AG10803 (cell line): ENCODE data around the gene THSD4.

ENCODE experiments used
- DNase-seq: peaks from one replicate; pipeline ENCODE4 v3.0.0; 2010; ENCODE audit warnings: low read depth
- H3K4me3 ChIP-seq: 2 replicates; pipeline ENCODE4 v1.5.1; 2011; ENCODE audit warnings: mild to moderate bottlenecking, low read length, control low read depth
- TF ChIP-seq, protein P1 (sequence below): conservative IDR thresholded peaks from 2 replicates; pipeline ENCODE4 v1.5.1; 2011; ENCODE audit warnings: mild to moderate bottlenecking, low read length, control low read depth, inconsistent platforms

The THSD4 gene

DNA sequence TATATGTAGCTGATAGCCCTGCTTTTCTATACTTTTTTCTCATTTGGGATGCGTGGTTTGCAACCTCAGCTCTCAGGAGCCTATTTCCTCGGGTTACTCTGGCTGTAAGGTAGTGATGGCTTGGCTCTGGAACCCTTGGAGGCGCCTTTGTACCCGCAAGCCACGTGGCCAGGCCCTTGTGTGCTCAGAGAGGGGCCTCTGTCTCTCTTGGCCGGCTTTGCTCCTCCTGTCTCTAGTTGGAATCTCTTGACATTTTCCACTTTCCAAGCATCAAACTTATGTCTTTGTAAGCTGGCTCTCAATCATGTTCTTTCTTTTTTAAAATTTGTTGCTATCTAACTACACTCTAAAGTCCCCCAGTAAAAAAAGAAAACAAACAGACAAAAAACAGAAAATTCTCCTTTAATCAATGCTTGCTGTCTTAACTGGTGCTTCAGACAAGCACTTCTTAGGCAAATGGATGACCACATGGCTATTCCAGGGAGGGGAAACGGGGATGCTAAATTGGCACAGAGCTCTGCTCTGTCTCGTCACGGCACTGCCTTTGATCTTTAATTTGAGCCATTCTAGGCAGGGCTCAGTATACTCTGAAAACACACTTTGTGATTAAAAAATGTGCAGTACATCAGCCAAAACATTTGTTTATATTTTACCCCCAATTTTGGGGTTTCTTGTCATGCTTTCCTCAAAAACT is 514.7 kb downstream of the THSD4 start:
- no peak overlapping the region for H3K4me3 ChIP-seq
- DNase-seq: no peak
- TF ChIP-seq, protein P1, sequence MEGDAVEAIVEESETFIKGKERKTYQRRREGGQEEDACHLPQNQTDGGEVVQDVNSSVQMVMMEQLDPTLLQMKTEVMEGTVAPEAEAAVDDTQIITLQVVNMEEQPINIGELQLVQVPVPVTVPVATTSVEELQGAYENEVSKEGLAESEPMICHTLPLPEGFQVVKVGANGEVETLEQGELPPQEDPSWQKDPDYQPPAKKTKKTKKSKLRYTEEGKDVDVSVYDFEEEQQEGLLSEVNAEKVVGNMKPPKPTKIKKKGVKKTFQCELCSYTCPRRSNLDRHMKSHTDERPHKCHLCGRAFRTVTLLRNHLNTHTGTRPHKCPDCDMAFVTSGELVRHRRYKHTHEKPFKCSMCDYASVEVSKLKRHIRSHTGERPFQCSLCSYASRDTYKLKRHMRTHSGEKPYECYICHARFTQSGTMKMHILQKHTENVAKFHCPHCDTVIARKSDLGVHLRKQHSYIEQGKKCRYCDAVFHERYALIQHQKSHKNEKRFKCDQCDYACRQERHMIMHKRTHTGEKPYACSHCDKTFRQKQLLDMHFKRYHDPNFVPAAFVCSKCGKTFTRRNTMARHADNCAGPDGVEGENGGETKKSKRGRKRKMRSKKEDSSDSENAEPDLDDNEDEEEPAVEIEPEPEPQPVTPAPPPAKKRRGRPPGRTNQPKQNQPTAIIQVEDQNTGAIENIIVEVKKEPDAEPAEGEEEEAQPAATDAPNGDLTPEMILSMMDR: no peak

DNA sequence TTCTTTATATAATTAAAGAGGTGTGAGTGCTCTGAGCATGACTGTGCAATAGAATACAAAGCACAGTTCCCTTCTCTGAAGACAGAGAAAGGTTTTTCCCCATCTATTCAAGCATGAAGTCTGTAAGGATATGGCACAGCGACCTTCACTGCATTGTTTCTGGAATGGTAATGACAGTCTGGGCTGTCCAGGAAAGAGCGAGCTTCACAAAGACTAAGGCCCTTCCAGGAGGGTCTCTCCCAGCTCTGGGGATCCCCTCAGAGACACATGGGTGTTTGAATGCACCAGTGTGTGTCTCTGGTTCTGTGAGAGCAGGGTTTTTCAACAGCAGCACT is 515.2 kb downstream of the THSD4 start:
- TF ChIP-seq, protein P1: no peak
- H3K4me3 ChIP-seq: no peak overlapping the region

DNA sequence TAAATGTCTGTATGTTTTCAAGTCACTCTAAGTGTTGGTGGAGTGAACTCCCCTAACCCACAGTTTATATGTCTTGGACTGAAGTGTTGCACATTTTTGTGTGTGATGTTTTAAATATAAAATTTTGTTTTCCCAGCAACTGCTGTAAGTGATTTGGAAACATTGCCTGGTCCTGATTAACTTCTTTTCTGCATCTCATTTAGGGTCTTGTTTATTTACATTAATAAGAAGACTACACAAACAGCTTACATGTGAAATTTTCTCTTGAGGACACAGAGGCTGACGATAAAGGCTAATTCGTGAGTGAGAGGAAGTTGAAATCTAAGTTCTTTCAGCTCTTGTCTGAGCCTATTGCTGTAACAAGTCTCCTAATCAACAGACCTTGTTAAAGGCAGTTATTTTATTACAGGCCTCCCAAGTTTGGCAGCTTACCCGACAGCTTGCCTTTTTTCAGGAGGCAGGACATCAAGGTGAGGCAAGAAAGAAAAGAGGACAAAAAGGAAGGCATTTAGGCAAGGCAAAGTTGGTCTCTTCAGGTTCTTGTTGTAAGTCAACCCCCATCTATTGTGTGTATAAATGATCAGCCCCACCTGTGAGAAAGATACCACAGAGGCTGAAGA is 517.4 kb downstream of the THSD4 start:
- H3K4me3 ChIP-seq: no peak overlapping the region
- no peak for DNase-seq
- TF ChIP-seq, protein P1: no peak

More for the DNA sequence above, 515.2 kb downstream of the THSD4 start:
- DNase-seq: no peak

DNA sequence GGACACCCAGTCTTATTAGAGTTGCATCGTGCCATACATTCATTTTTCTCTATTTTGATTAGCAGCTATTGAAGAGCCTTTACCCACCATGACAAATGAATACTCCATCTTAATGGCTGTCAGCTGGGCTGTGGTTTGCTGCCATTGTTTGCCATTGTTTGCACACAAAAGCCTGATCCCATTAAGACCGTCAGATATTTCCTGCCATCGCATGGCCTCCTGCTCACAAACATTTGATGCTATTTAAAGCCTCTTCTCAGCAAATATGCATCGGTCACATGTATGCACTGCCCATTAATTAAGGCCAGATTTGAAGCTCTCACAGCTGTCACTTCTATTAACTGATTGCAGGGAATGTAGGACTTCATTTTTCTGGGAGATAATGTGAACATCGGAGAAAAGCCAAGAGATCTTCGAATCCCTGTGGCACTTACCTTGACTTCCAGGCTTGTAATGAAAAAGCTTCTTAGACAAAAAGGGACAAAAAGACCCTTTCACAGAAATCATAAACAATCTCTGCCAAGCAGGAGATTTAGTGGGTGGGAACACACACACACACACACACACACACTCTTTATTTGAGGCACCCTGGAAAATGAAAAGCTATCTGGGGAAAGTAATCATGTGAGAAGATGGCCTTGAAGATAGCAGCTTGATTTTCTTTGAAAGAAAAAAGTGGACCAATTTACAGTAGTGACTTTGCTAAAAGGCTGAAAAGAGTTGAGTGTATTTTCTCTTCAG is 519.7 kb downstream of the THSD4 start:
- H3K4me3 ChIP-seq: no peak overlapping the region
- TF ChIP-seq, protein P1: no peak
- peak; percentile 64 for DNase-seq

DNA sequence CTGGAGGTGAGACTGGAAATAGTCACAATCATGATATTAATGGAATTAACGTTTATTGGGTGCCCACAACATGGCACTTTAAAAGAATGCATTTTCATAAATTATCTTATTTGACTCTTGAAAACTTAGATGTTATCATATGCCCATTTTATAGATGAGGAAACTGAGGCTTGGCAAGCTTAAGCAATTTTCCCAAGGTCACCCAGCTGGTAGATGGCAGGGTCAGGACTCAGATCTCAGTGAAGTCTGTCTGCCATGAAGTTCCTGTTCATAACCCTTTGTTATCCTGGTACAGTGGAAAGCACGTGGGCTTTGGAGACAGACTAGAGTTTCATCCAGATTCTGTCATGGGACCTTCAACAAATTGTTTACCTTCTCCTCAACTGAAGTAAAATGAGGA is 520.5 kb downstream of the THSD4 start:
- TF ChIP-seq, protein P1: no peak
- no peak overlapping the region for H3K4me3 ChIP-seq
- no peak for DNase-seq

DNA sequence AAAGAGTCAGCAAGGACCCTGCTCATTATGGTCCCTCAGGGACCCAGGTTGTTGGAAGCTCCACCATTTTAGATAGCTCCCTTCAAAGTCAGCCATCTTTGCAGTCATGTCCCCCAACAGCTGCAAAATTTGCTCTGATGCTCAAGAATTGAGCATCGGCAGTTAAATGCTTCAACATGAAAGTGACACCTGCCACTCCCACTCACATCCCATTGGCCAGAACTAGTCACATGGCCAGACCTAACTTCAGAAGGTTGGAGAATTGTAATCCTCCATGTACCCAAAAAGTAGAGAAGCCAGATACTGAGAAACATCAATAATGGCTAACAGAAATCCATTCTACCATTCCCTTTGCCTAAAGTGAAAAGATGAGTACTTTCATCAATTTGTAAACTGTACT is 523.6 kb downstream of the THSD4 start:
- TF ChIP-seq, protein P1: no peak
- no peak for DNase-seq
- no peak overlapping the region for H3K4me3 ChIP-seq

DNA sequence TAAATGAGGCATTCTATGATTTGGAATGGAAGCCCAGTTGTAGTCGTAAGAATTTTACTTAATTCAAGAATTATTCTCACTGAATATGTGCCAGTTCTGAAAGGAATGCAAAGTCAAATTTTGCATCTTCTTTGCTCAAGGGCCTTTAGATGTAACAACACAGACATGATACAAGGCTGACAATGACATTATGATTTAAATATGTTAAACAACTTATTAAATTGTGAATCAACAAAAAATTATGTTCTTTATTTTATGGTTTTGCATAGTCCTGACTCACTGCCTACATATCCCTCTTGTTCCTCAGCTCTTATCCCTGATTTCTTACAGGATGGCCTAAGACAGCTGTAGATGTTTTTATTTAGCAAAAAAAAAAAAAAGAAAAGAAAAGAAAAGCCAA is 524.2 kb downstream of the THSD4 start:
- H3K4me3 ChIP-seq: no peak overlapping the region
- TF ChIP-seq, protein P1: no peak
- DNase-seq: no peak
